GM23248 (cell line): ENCODE results near the gene SLC5A8. TPM values are rescaled to one million over a fixed set of nuclear protein-coding genes. Genes with fewer than 3 reads are reported as not detected.

Experiments used
- DNase-seq: peaks from one replicate; pipeline ENCODE4 v3.0.0-alpha.2; 2015
- H2AFZ ChIP-seq: fragments of 200-600 bp; sonication (generic); 2 replicates; pipeline ENCODE4 v1.6.1; 2016; ENCODE audit warnings: antibody characterized with exemption
- H3F3A ChIP-seq: fragments of 200-600 bp; sonication (generic); 2 replicates; pipeline ENCODE4 v1.6.1; 2016; ENCODE audit warnings: mild to moderate bottlenecking, antibody characterized with exemption, mixed run types; ENCODE audit not compliant: insufficient read depth
- H3K27ac ChIP-seq: fragments of 200-600 bp; sonication (generic); 2 replicates; pipeline ENCODE4 v1.5.1; 2016; ENCODE audit warnings: mild to moderate bottlenecking
- H3K27me3 ChIP-seq: fragments of 200-600 bp; sonication (generic); replicated peaks from 2 replicates; pipeline ENCODE4 v1.6.1; 2016; ENCODE audit warnings: mild to moderate bottlenecking; ENCODE audit not compliant: insufficient read depth
- H3K36me3 ChIP-seq: fragments of 200-600 bp; sonication (generic); 2 replicates; pipeline ENCODE4 v1.6.1; 2016; ENCODE audit warnings: low read depth, mild to moderate bottlenecking
- H3K4me1 ChIP-seq: fragments of 200-600 bp; sonication (generic); 2 replicates; pipeline ENCODE4 v1.6.1; 2016; ENCODE audit warnings: mild to moderate bottlenecking; ENCODE audit not compliant: insufficient read depth
- H3K4me2 ChIP-seq: fragments of 200-600 bp; sonication (generic); one replicate; pipeline ENCODE4 v1.6.1; 2016; ENCODE audit warnings: mild to moderate bottlenecking; ENCODE audit not compliant: unreplicated experiment
- H3K4me3 ChIP-seq: fragments of 200-600 bp; sonication (generic); 2 replicates; pipeline ENCODE4 v1.5.1; 2016; ENCODE audit warnings: mild to moderate bottlenecking
- H3K79me2 ChIP-seq: fragments of 200-600 bp; sonication (generic); 2 replicates; pipeline ENCODE4 v1.6.1; 2016; ENCODE audit warnings: mild to moderate bottlenecking; ENCODE audit not compliant: insufficient read depth
- H3K9ac ChIP-seq: fragments of 200-600 bp; sonication (generic); 2 replicates; pipeline ENCODE4 v1.6.1; 2016; ENCODE audit warnings: mild to moderate bottlenecking
- H3K9me2 ChIP-seq: fragments of 200-600 bp; sonication (generic); 2 replicates; pipeline ENCODE4 v1.6.1; 2016; ENCODE audit warnings: mixed run types, mild to moderate bottlenecking, moderate library complexity; ENCODE audit not compliant: insufficient read depth
- H3K9me3 ChIP-seq: fragments of 200-600 bp; sonication (generic); one replicate; pipeline ENCODE4 v1.6.1; 2017; ENCODE audit warnings: low read depth
- H4K20me1 ChIP-seq: fragments of 200-600 bp; sonication (generic); 2 replicates; pipeline ENCODE4 v1.6.0; 2016; ENCODE audit not compliant: insufficient read depth
- EZH2 ChIP-seq: fragments of 200-600 bp; sonication (generic); IDR thresholded peaks from 2 replicates; pipeline ENCODE4 v1.6.1; 2018; ENCODE audit warnings: antibody characterized with exemption, mild to moderate bottlenecking; ENCODE audit not compliant: insufficient read depth, poor library complexity, severe bottlenecking
- EZH2phosphoT487 ChIP-seq: fragments of 200-600 bp; sonication (generic); IDR thresholded peaks from 2 replicates; pipeline ENCODE4 v1.6.1; 2018; ENCODE audit warnings: antibody characterized with exemption, moderate library complexity, mild to moderate bottlenecking, low read depth; ENCODE audit not compliant: insufficient read depth
- WGBS, 2 experiments: methylation state at CpG; one replicate each; pipeline ENCODE4 v1.1.6; 2015 to 2017; ENCODE audit warnings: low lambda C conversion rate in 2 of 2, low coverage in 1 of 2; ENCODE audit errors: missing lambda C conversion rate in 2 of 2; 5-methylcytosine and 5-hydroxymethylcytosine counted together
- in situ Hi-C: fragments of 300-500 bp; cut with MboI; formaldehyde crosslinking; loops from 2 replicates; pipeline ENCODE4 v1.15.0; 2020
- polyA plus RNA-seq: library from polyadenylated mRNA; unstranded; fragments of >200 nt; fragmentation: Nextera tagmentation; extraction: Ambion mirVana; gene quantifications from 2 replicates; pipeline ENCODE4 v1.2.1, GENCODE V29; 2016
- total RNA-seq: library from RNA; depleted of rRNA; stranded (reverse); fragments of >200 nt; shearing (Covaris generic); gene quantifications from 2 replicates; pipeline ENCODE4 v1.2.3, GENCODE V29; 2014

SLC5A8 gene
- total and polyA plus RNA-seq, 2 experiments from 2014 or later: not detected

- TF ChIP-seq EZH2phosphoT487 (no peak), EZH2 (no peak)
- Histone ChIP-seq H3K9ac (no peak overlapping the region), H3K4me3 (no peak overlapping the region), H3K4me1 (no peaks in the 10 kb centered on the region), H3K9me3 (no peaks in the 10 kb centered on the region), H3K9me2 (no peaks in the 10 kb centered on the region), H3K36me3 (no peaks in the 10 kb centered on the region), H3F3A (no peaks in the 10 kb centered on the region), H3K27ac (no peak overlapping the region), H3K27me3 (peaks cover 38% of the 10 kb centered on the region), H3K79me2 (no peaks in the 10 kb centered on the region), H4K20me1 (no peaks in the 10 kb centered on the region), H3K4me2 (no peak overlapping the region), H2AFZ (no peak overlapping the region)
- DNase-seq: no peak
- in situ Hi-C loops: no loop called here
- WGBS, 2 experiments: 60 to 66% methylated on average over 5 of the region's 5 CpGs
These were observed 2.8 kb downstream of the SLC5A8 start for GRCh38 chr12:101207086-101207780.

- Histone ChIP-seq H3K36me3 (no peaks in the 10 kb centered on the region), H3K79me2 (no peaks in the 10 kb centered on the region), H3K9me3 (no peaks in the 10 kb centered on the region), H3F3A (no peaks in the 10 kb centered on the region), H3K4me2 (no peak overlapping the region), H2AFZ (no peak overlapping the region), H3K27ac (no peak overlapping the region), H3K9me2 (no peaks in the 10 kb centered on the region), H3K4me3 (no peak overlapping the region), H3K9ac (no peak overlapping the region), H3K4me1 (no peaks in the 10 kb centered on the region), H4K20me1 (no peaks in the 10 kb centered on the region), H3K27me3 (peaks cover 25% of the 10 kb centered on the region)
- TF ChIP-seq EZH2: no peak
- no peak for TF ChIP-seq EZH2phosphoT487
- in situ Hi-C loops: no loop called here
- WGBS, 2 experiments: 38% methylated on average over 4 of the region's 4 CpGs
- no peak for DNase-seq
These were observed 5.3 kb downstream of the SLC5A8 start for GRCh38 chr12:101204602-101205304.

GRCh38 chr12:101200824-101201223 lies 9.2 kb downstream of the SLC5A8 start:
- H3K9me2 ChIP-seq: no peaks in the 10 kb centered on the region
- no peak overlapping the region for H3K4me3 ChIP-seq
- no peaks in the 10 kb centered on the region for H3K79me2 ChIP-seq
- H3K27me3 ChIP-seq: no peaks in the 10 kb centered on the region
- no peak overlapping the region for H3K9ac ChIP-seq
- in situ Hi-C loops: no loop called here
- H3F3A ChIP-seq: no peaks in the 10 kb centered on the region
- 20 to 47% methylated on average over 1 of the region's 1 CpG for WGBS, 2 experiments
- no peak overlapping the region for H2AFZ ChIP-seq
- no peaks in the 10 kb centered on the region for H3K4me1 ChIP-seq
- H3K4me2 ChIP-seq: no peak overlapping the region
- TF ChIP-seq EZH2phosphoT487 (no peak), EZH2 (no peak)
- H3K36me3 ChIP-seq: no peaks in the 10 kb centered on the region
- no peaks in the 10 kb centered on the region for H3K9me3 ChIP-seq
- no peak overlapping the region for H3K27ac ChIP-seq
- H4K20me1 ChIP-seq: no peaks in the 10 kb centered on the region
- DNase-seq: no peak

DNA sequence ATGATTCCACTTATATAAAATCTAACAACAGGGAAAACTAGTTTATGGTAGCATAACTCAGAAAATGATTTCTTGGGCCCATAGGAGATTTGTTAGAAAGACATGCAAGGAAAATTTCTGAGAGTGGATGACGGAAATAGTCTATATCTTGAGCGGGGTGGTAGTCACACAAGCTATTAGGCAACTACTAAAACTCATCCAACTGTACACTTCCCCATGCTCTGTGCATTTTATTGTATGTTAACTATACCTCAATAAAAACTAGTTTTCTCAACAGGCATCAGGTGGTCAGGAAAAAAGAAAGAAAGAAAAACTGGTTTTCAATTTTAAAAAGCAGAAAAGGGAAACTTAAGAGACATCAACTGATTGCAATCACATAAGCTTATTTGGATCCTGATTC lies 9.9 kb downstream of the SLC5A8 start:
- H3K27me3 ChIP-seq: no peaks in the 10 kb centered on the region
- in situ Hi-C loops: no loop called here
- H3K4me2 ChIP-seq: no peak overlapping the region
- no peaks in the 10 kb centered on the region for H3K9me2 ChIP-seq
- H3K9ac ChIP-seq: no peak overlapping the region
- H4K20me1 ChIP-seq: no peaks in the 10 kb centered on the region
- H3K79me2 ChIP-seq: no peaks in the 10 kb centered on the region
- TF ChIP-seq EZH2phosphoT487: no peak
- TF ChIP-seq EZH2: no peak
- H3F3A ChIP-seq: no peaks in the 10 kb centered on the region
- no peaks in the 10 kb centered on the region for H3K36me3 ChIP-seq
- 65 to 67% methylated on average over 2 of the region's 2 CpGs for WGBS, 2 experiments
- no peak overlapping the region for H2AFZ ChIP-seq
- no peak for DNase-seq
- H3K9me3 ChIP-seq: no peaks in the 10 kb centered on the region
- H3K4me3 ChIP-seq: no peak overlapping the region
- no peak overlapping the region for H3K27ac ChIP-seq
- no peaks in the 10 kb centered on the region for H3K4me1 ChIP-seq
